ENCODE measurements around the gene MLLT3. TPM values are rescaled to one million over a fixed set of nuclear protein-coding genes. Genes with fewer than 3 reads are reported as not detected.

The MLLT3 gene
- total and polyA plus RNA-seq, 8 donors = 1.8 to 10.3 (median 4.2) TPM

GRCh38 chr9:20474496-20474895 lies 147.8 kb downstream of the MLLT3 start:
- Histone ChIP-seq H3K4me1 (no peaks in the 10 kb centered on the region), H3K4me3 (no peak overlapping the region), H3K27me3 (no peaks in the 10 kb centered on the region), H3K36me3 (no peaks in the 10 kb centered on the region), H3K27ac (no peak overlapping the region), H3K9me3 (no peaks in the 10 kb centered on the region)
- FAIRE-seq = no peak
- intact Hi-C loops (cut with DNase I) = no loop called here
- TF ChIP-seq, protein P1, sequence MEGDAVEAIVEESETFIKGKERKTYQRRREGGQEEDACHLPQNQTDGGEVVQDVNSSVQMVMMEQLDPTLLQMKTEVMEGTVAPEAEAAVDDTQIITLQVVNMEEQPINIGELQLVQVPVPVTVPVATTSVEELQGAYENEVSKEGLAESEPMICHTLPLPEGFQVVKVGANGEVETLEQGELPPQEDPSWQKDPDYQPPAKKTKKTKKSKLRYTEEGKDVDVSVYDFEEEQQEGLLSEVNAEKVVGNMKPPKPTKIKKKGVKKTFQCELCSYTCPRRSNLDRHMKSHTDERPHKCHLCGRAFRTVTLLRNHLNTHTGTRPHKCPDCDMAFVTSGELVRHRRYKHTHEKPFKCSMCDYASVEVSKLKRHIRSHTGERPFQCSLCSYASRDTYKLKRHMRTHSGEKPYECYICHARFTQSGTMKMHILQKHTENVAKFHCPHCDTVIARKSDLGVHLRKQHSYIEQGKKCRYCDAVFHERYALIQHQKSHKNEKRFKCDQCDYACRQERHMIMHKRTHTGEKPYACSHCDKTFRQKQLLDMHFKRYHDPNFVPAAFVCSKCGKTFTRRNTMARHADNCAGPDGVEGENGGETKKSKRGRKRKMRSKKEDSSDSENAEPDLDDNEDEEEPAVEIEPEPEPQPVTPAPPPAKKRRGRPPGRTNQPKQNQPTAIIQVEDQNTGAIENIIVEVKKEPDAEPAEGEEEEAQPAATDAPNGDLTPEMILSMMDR (IDR thresholded peaks at IDR 0.05) = no peak
- ATAC-seq = no peak
- 85 to 92% methylated on average over 5 of the region's 5 CpGs for WGBS, 2 donors
- no peak for DNase-seq

- Histone ChIP-seq H3K4me1 (no peaks in the 10 kb centered on the region), H3K9me3 (no peaks in the 10 kb centered on the region), H3K27ac (no peak overlapping the region), H3K27me3 (no peaks in the 10 kb centered on the region), H3K36me3 (no peaks in the 10 kb centered on the region), H3K4me3 (no peak overlapping the region)
- TF ChIP-seq, protein P1 (IDR thresholded peaks at IDR 0.05) = no peak
- intact Hi-C loops (cut with DNase I) = no loop called here
- FAIRE-seq (no peak), ATAC-seq (no peak), DNase-seq (no peak)
Measured at GRCh38 chr9:20473515-20474013, 148.7 kb downstream of the MLLT3 start.

DNA sequence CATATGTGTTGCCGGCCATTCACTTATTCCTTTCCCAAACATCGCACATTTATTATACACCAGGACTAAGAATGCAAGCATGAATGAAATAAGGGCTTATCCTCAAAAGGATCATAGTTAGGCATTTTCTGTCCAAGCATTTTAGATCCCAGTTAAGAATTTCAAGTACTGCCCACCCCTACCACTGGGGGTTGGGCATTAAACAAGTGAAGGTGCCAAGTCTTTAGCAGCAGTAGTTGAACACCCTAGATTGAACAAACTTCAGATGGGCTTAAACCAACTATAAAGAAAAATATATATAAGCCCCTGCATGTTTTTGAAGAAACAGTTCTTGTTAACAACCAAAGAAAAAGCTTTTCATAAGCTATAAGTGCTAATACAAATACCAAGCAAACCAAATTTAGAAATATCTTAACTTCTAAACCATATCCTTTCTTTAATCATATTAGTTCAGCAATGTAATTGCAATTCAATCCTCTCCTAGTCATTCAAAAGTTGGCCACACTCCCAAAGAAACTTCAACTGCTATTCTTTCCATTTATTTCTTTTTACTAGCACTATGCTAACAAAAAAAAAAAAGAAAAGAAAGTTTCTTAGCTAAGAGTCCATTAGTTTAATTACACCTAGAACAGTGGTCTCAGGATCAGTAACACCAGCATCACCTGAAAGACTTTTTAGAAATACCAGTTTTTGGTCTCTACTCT lies 149.8 kb downstream of the MLLT3 start:
- TF ChIP-seq, protein P1 (IDR thresholded peaks at IDR 0.05) = no peak

DNA sequence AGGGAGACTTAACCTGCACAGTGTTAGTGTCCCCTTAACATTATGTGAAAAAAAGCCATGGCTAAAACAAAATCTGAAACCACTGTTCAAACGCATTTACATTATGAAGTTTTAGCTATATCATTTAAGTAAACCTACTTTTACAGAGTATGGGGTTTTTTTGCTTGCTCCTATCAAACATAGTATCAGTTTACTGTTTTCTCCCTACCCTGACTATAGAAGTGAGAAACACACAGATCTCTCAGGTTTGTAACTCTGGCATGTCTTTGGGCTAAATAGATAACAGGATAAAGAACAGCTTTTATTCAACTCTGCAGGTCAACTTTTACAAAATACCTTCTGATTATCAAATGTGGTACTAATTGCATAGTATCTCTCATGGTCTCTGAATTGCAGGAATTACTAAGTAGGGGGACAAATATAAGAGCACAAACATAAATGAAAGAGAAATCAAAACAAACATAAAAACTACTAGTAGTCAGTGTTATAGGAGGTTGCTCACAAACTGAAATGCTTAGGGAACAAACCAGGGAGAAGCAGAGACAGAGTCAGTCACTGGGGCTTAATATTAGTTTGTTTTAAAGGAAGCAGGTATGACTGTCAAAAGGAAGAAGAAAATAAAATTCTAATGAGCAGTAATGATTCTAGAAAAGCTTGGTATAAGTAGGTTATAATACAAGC lies 155.8 kb downstream of the MLLT3 start:
- H3K27me3 ChIP-seq = no peaks in the 10 kb centered on the region
- intact Hi-C loops (cut with DNase I) = no loop called here
- H3K9me3 ChIP-seq = no peaks in the 10 kb centered on the region
- H3K36me3 ChIP-seq = no peaks in the 10 kb centered on the region
- ATAC-seq (no peak), DNase-seq (no peak), FAIRE-seq (no peak)
- H3K4me3 ChIP-seq = no peak overlapping the region
- H3K4me1 ChIP-seq = no peaks in the 10 kb centered on the region
- 78 to 84% methylated on average over 1 of the region's 1 CpG for WGBS, 2 donors
- TF ChIP-seq, protein P1 (IDR thresholded peaks at IDR 0.05) = no peak
- H3K27ac ChIP-seq = no peak overlapping the region

More for the DNA sequence above, 149.8 kb downstream of the MLLT3 start:
- H3K9me3 ChIP-seq = no peaks in the 10 kb centered on the region
- H3K27ac ChIP-seq = no peak overlapping the region
- FAIRE-seq (no peak), ATAC-seq (no peak), DNase-seq (no peak)
- intact Hi-C loops (cut with DNase I) = no loop called here
- no peaks in the 10 kb centered on the region for H3K36me3 ChIP-seq
- no peak overlapping the region for H3K4me3 ChIP-seq
- WGBS, 2 donors = 98 to 100% methylated on average over 2 of the region's 2 CpGs
- H3K4me1 ChIP-seq = no peaks in the 10 kb centered on the region
- no peaks in the 10 kb centered on the region for H3K27me3 ChIP-seq

GRCh38 chr9:20464242-20464641 lies 158.1 kb downstream of the MLLT3 start:
- Histone ChIP-seq H3K9me3 (no peaks in the 10 kb centered on the region), H3K27me3 (no peaks in the 10 kb centered on the region), H3K27ac (no peak overlapping the region), H3K4me1 (no peaks in the 10 kb centered on the region), H3K4me3 (no peak overlapping the region), H3K36me3 (no peaks in the 10 kb centered on the region)
- TF ChIP-seq, protein P1 (IDR thresholded peaks at IDR 0.05) = no peak
- no peak for FAIRE-seq
- ATAC-seq = no peak
- intact Hi-C loops (cut with DNase I) = no loop called here
- 78 to 86% methylated on average over 4 of the region's 4 CpGs for WGBS, 2 donors
- DNase-seq = no peak

All from pancreas (tissue), 10 donors.